Measurements from ENCODE around the gene PACSIN1.

PACSIN1 gene

GRCh38 chr6:34511915-34512737, 46.2 kb downstream of the PACSIN1 start:
- Mint-ChIP-seq H3K27ac (no peak overlapping the region), H3K9me3 (peaks cover 7% of the 10 kb centered on the region), H3K36me3 (ENCODE audit: low read depth) (peaks cover 6% of the 10 kb centered on the region), H3K4me3 (no peak overlapping the region), H3K4me1 (ENCODE audit: low read depth) (peaks cover 5% of the 10 kb centered on the region), H3K27me3 (peaks cover 11% of the 10 kb centered on the region)

- peaks cover 7% of the 10 kb centered on the region for H3K9me3 Mint-ChIP-seq
- H3K4me1 Mint-ChIP-seq (ENCODE audit: low read depth): peaks cover 5% of the 10 kb centered on the region
- H3K4me3 Mint-ChIP-seq: no peak overlapping the region
- H3K27me3 Mint-ChIP-seq: peaks cover 11% of the 10 kb centered on the region
- peaks cover 6% of the 10 kb centered on the region for H3K36me3 Mint-ChIP-seq (ENCODE audit: low read depth)
- no peak overlapping the region for H3K27ac Mint-ChIP-seq
Measured at GRCh38 chr6:34512738-34513115, 46.9 kb downstream of the PACSIN1 start.

- H3K27me3 Mint-ChIP-seq: peaks cover 11% of the 10 kb centered on the region
- no peak overlapping the region for H3K4me3 Mint-ChIP-seq
- H3K9me3 Mint-ChIP-seq: peaks cover 7% of the 10 kb centered on the region
- H3K36me3 Mint-ChIP-seq (ENCODE audit: low read depth): peaks cover 6% of the 10 kb centered on the region
- H3K4me1 Mint-ChIP-seq (ENCODE audit: low read depth): peaks cover 5% of the 10 kb centered on the region
- H3K27ac Mint-ChIP-seq: no peak overlapping the region
Measured at GRCh38 chr6:34513646-34514045, 47.8 kb downstream of the PACSIN1 start.

GRCh38 chr6:34514112-34514511, 48.2 kb downstream of the PACSIN1 start:
- Mint-ChIP-seq H3K27me3 (peaks cover 11% of the 10 kb centered on the region), H3K27ac (no peak overlapping the region), H3K4me3 (no peak overlapping the region), H3K4me1 (ENCODE audit: low read depth) (peaks cover 5% of the 10 kb centered on the region), H3K36me3 (ENCODE audit: low read depth) (peaks cover 6% of the 10 kb centered on the region), H3K9me3 (peaks cover 7% of the 10 kb centered on the region)

GRCh38 chr6:34514593-34515472, 49.0 kb downstream of the PACSIN1 start:
- Mint-ChIP-seq H3K36me3 (ENCODE audit: low read depth) (peaks cover 6% of the 10 kb centered on the region), H3K4me1 (ENCODE audit: low read depth) (peaks cover 5% of the 10 kb centered on the region), H3K27me3 (peaks cover 11% of the 10 kb centered on the region), H3K4me3 (no peak overlapping the region), H3K9me3 (peaks cover 7% of the 10 kb centered on the region), H3K27ac (no peak overlapping the region)

GRCh38 chr6:34515473-34516387, 49.9 kb downstream of the PACSIN1 start:
- Mint-ChIP-seq H3K9me3 (no peaks in the 10 kb centered on the region), H3K36me3 (ENCODE audit: low read depth) (no peaks in the 10 kb centered on the region), H3K27ac (no peak overlapping the region), H3K27me3 (peaks cover 7% of the 10 kb centered on the region), H3K4me1 (ENCODE audit: low read depth) (peaks cover 5% of the 10 kb centered on the region), H3K4me3 (no peak overlapping the region)

- Mint-ChIP-seq H3K4me3 (no peak overlapping the region), H3K36me3 (ENCODE audit: low read depth) (no peaks in the 10 kb centered on the region), H3K27ac (no peak overlapping the region), H3K4me1 (ENCODE audit: low read depth) (peaks cover 5% of the 10 kb centered on the region), H3K27me3 (peaks cover 7% of the 10 kb centered on the region), H3K9me3 (no peaks in the 10 kb centered on the region)
Measured at GRCh38 chr6:34516391-34517324, 50.8 kb downstream of the PACSIN1 start.

- Mint-ChIP-seq H3K4me1 (ENCODE audit: low read depth) (peaks cover 5% of the 10 kb centered on the region), H3K27ac (no peak overlapping the region), H3K36me3 (ENCODE audit: low read depth) (no peaks in the 10 kb centered on the region), H3K4me3 (no peak overlapping the region), H3K9me3 (no peaks in the 10 kb centered on the region), H3K27me3 (peaks cover 7% of the 10 kb centered on the region)
Measured at GRCh38 chr6:34517461-34517881, 51.6 kb downstream of the PACSIN1 start.

GRCh38 chr6:34517966-34518365, 52.1 kb downstream of the PACSIN1 start:
- no peak overlapping the region for H3K27ac Mint-ChIP-seq
- no peaks in the 10 kb centered on the region for H3K36me3 Mint-ChIP-seq (ENCODE audit: low read depth)
- peaks cover 5% of the 10 kb centered on the region for H3K4me1 Mint-ChIP-seq (ENCODE audit: low read depth)
- no peak overlapping the region for H3K4me3 Mint-ChIP-seq
- peaks cover 7% of the 10 kb centered on the region for H3K27me3 Mint-ChIP-seq
- H3K9me3 Mint-ChIP-seq: no peaks in the 10 kb centered on the region

- H3K4me3 Mint-ChIP-seq: no peak overlapping the region
- H3K27ac Mint-ChIP-seq: no peak overlapping the region
- H3K27me3 Mint-ChIP-seq: peaks cover 7% of the 10 kb centered on the region
- H3K36me3 Mint-ChIP-seq (ENCODE audit: low read depth): no peaks in the 10 kb centered on the region
- H3K9me3 Mint-ChIP-seq: no peaks in the 10 kb centered on the region
- H3K4me1 Mint-ChIP-seq (ENCODE audit: low read depth): peaks cover 5% of the 10 kb centered on the region
Measured at GRCh38 chr6:34518669-34519365, 52.9 kb downstream of the PACSIN1 start.

- no peak overlapping the region for H3K27ac Mint-ChIP-seq
- H3K9me3 Mint-ChIP-seq: no peaks in the 10 kb centered on the region
- no peak overlapping the region for H3K4me3 Mint-ChIP-seq
- H3K36me3 Mint-ChIP-seq (ENCODE audit: low read depth): no peaks in the 10 kb centered on the region
- no peaks in the 10 kb centered on the region for H3K27me3 Mint-ChIP-seq
- H3K4me1 Mint-ChIP-seq (ENCODE audit: low read depth): no peaks in the 10 kb centered on the region
Measured at GRCh38 chr6:34519971-34520644, 54.2 kb downstream of the PACSIN1 start.

- H3K27ac Mint-ChIP-seq: no peak overlapping the region
- H3K4me1 Mint-ChIP-seq (ENCODE audit: low read depth): no peaks in the 10 kb centered on the region
- no peaks in the 10 kb centered on the region for H3K9me3 Mint-ChIP-seq
- no peak overlapping the region for H3K4me3 Mint-ChIP-seq
- no peaks in the 10 kb centered on the region for H3K36me3 Mint-ChIP-seq (ENCODE audit: low read depth)
- H3K27me3 Mint-ChIP-seq: no peaks in the 10 kb centered on the region
Measured at GRCh38 chr6:34520645-34521462, 55.0 kb downstream of the PACSIN1 start.
